ENCODE measurements around the gene EPS8. TPM values are rescaled to one million over a fixed set of nuclear protein-coding genes. Genes with fewer than 3 reads are reported as not detected.

The EPS8 gene
- total RNA-seq, 1 experiment from 2014 or later = 32.0 TPM

GRCh38 chr12:15651371-15651770 lies 137.8 kb downstream of the EPS8 start:
- POLR2A ChIA-PET = no interaction called here
- Histone ChIP-seq H3K9me3 (ENCODE audit: control insufficient read depth, insufficient read depth, low read depth, low read length) (no peaks in the 10 kb centered on the region), H3K27me3 (ENCODE audit: control insufficient read depth, insufficient read depth, low read length) (no peaks in the 10 kb centered on the region), H3K4me1 (ENCODE audit: control insufficient read depth, insufficient read depth, low read length) (no peaks in the 10 kb centered on the region), H3K36me3 (ENCODE audit: control insufficient read depth, insufficient read depth, low read length) (peaks cover 1% of the 10 kb centered on the region; the same call in 1 of the 2 replicates), H3K4me3 (ENCODE audit: low read depth in 2 of 2, low read length in 2 of 2) (no peak overlapping the region), H3K27ac (ENCODE audit: low read length) (no peak overlapping the region)
- BruUV-seq (replicated peaks) = no TSS peak
- ATAC-seq (no peak), DNase-seq (ENCODE audit: low read depth, low spot score) (no peak)
- CTCF ChIA-PET = no interaction called here
- in situ Hi-C loops (cut with HindIII; ENCODE audit: low pct_unique_long_range_greater_than_20kb, low sequenced_read_pairs) = no loop called here
- no peak for TF ChIP-seq POLR2AphosphoS5 (IDR thresholded peaks at IDR 0.05; ENCODE audit: low read depth, low read length)
- TF ChIP-seq CTCF (IDR thresholded peaks at IDR 0.05) = no peak
- intact Hi-C loops (cut with micrococcal nuclease; ENCODE audit: unreplicated experiment) = no loop called here

GRCh38 chr12:15650399-15651128 lies 138.6 kb downstream of the EPS8 start:
- H3K4me1 ChIP-seq (ENCODE audit: control insufficient read depth, insufficient read depth, low read length) = no peaks in the 10 kb centered on the region
- ChIA-PET POLR2A (no interaction called here), CTCF (no interaction called here)
- no peak overlapping the region for H3K4me3 ChIP-seq (ENCODE audit: low read depth in 2 of 2, low read length in 2 of 2)
- intact Hi-C loops (cut with micrococcal nuclease; ENCODE audit: unreplicated experiment) (no loop called here), in situ Hi-C loops (cut with HindIII; ENCODE audit: low pct_unique_long_range_greater_than_20kb, low sequenced_read_pairs) (no loop called here)
- no peaks in the 10 kb centered on the region for H3K27me3 ChIP-seq (ENCODE audit: control insufficient read depth, insufficient read depth, low read length)
- ATAC-seq = no peak
- TF ChIP-seq REST (IDR thresholded peaks at IDR 0.05; ENCODE audit: insufficient read depth in 1 of 2, low read depth in 2 of 2, low read length in 1 of 2) = no peak
- no peak for DNase-seq (ENCODE audit: low read depth, low spot score)
- peaks cover 2% of the 10 kb centered on the region; the same call in 1 of the 2 replicates for H3K36me3 ChIP-seq (ENCODE audit: control insufficient read depth, insufficient read depth, low read length)
- H3K9me3 ChIP-seq (ENCODE audit: control insufficient read depth, insufficient read depth, low read depth, low read length) = no peaks in the 10 kb centered on the region
- BruUV-seq (replicated peaks) = no TSS peak
- no peak overlapping the region for H3K27ac ChIP-seq (ENCODE audit: low read length)

- no TSS peak for BruUV-seq (replicated peaks)
- ChIA-PET POLR2A (no interaction called here), CTCF (no interaction called here)
- H3K4me3 ChIP-seq (ENCODE audit: low read depth in 2 of 2, low read length in 2 of 2) = no peak overlapping the region
- no peaks in the 10 kb centered on the region for H3K9me3 ChIP-seq (ENCODE audit: control insufficient read depth, insufficient read depth, low read depth, low read length)
- no peaks in the 10 kb centered on the region for H3K4me1 ChIP-seq (ENCODE audit: control insufficient read depth, insufficient read depth, low read length)
- H3K36me3 ChIP-seq (ENCODE audit: control insufficient read depth, insufficient read depth, low read length) = peaks cover 2% of the 10 kb centered on the region; the same call in 1 of the 2 replicates
- no peaks in the 10 kb centered on the region for H3K27me3 ChIP-seq (ENCODE audit: control insufficient read depth, insufficient read depth, low read length)
- in situ Hi-C loops (cut with HindIII; ENCODE audit: low pct_unique_long_range_greater_than_20kb, low sequenced_read_pairs) = no loop called here
- H3K27ac ChIP-seq (ENCODE audit: low read length) = no peak overlapping the region
- ATAC-seq (no peak), DNase-seq (ENCODE audit: low read depth, low spot score) (no peak)
- TF ChIP-seq SIN3A (IDR thresholded peaks at IDR 0.05; ENCODE audit: borderline replicate concordance, insufficient read depth, low read depth, low read length) (no peak), POLR2AphosphoS5 (IDR thresholded peaks at IDR 0.05; ENCODE audit: low read depth, low read length) (no peak), TCF7L2 (IDR thresholded peaks at IDR 0.05; ENCODE audit: low read depth, low read length) (no peak), CTCF (IDR thresholded peaks at IDR 0.05) (no peak), REST (IDR thresholded peaks at IDR 0.05; ENCODE audit: insufficient read depth in 1 of 2, low read depth in 2 of 2, low read length in 1 of 2) (no peak)
- intact Hi-C loops (cut with micrococcal nuclease; ENCODE audit: unreplicated experiment) = no loop called here
Measured at GRCh38 chr12:15649347-15649746, 139.8 kb downstream of the EPS8 start.
